Suprapubic skin (tissue), 4 donors: ENCODE measurements around the gene KRT6B. TPM values are rescaled to one million over a fixed set of nuclear protein-coding genes. Genes with fewer than 3 reads are reported as not detected.

ENCODE experiments used
- DNase-seq, 2 donors: peaks; one replicate each; pipeline ENCODE4 v3.0.0-alpha.2; 2019; ENCODE audit warnings: low spot score in 2 of 2
- H3K27ac ChIP-seq: fragments of 200-600 bp; sonication (generic); one replicate; pipeline ENCODE4 v1.5.1; 2019
- H3K27me3 ChIP-seq: fragments of 200-600 bp; sonication (generic); one replicate; pipeline ENCODE4 v1.5.1; 2019
- H3K36me3 ChIP-seq: fragments of 200-600 bp; sonication (generic); one replicate; pipeline ENCODE4 v1.5.1; 2019
- H3K4me1 ChIP-seq: fragments of 200-600 bp; sonication (generic); one replicate; pipeline ENCODE4 v1.5.1; 2019
- H3K4me3 ChIP-seq: fragments of 200-600 bp; sonication (generic); one replicate; pipeline ENCODE4 v1.5.1; 2019; ENCODE audit warnings: mild to moderate bottlenecking
- H3K9me3 ChIP-seq: fragments of 200-600 bp; sonication (generic); one replicate; pipeline ENCODE4 v1.5.1; 2019
- CTCF ChIP-seq, 2 donors: fragments of 200-600 bp in 1 of 2; fragments of 450-650 bp in 1 of 2; sonication (generic) in 1 of 2; IDR thresholded peaks; one replicate each; pipeline ENCODE4 v1.5.1; 2016 to 2019; ENCODE audit warnings: antibody characterized with exemption in 2 of 2, mild to moderate bottlenecking in 1 of 2, moderate library complexity in 1 of 2
- EP300 ChIP-seq: sonication (generic); formaldehyde crosslinking; IDR thresholded peaks from one replicate; pipeline ENCODE4 v1.6.1; 2017; ENCODE audit warnings: antibody characterized with exemption
- POLR2A ChIP-seq, 2 donors: fragments of 450-650 bp; IDR thresholded peaks; one replicate each; pipeline ENCODE4 v1.6.1; 2017; ENCODE audit warnings: antibody characterized with exemption in 2 of 2, mild to moderate bottlenecking in 2 of 2, moderate library complexity in 2 of 2
- POLR2AphosphoS5 ChIP-seq, 3 donors: sonication (generic); formaldehyde crosslinking; IDR thresholded peaks; one replicate each; pipeline ENCODE4 v1.6.1; 2017; ENCODE audit warnings: antibody characterized with exemption in 3 of 3
- WGBS: methylation state at CpG from one replicate; pipeline ENCODE4 v1.1.5; 2018; 5-methylcytosine and 5-hydroxymethylcytosine counted together
- total RNA-seq, 4 donors: library from RNA; depleted of rRNA; stranded (reverse); fragments of >200 nt; gene quantifications; one replicate each; pipeline ENCODE4 v1.1.0, GENCODE V29; 2016

The KRT6B gene
- total RNA-seq, 4 donors from 2014 or later: 44.8 to 765 (median 249) TPM

GRCh38 chr12:52486166-52487105 is 34.5 kb upstream of the KRT6B start:
- Histone ChIP-seq H3K4me3 (no peak overlapping the region), H3K9me3 (no peaks in the 10 kb centered on the region), H3K27ac (no peak overlapping the region), H3K4me1 (no peaks in the 10 kb centered on the region), H3K36me3 (no peaks in the 10 kb centered on the region), H3K27me3 (peaks cover 3% of the 10 kb centered on the region)
- no peak for TF ChIP-seq EP300
- no peak for TF ChIP-seq POLR2AphosphoS5 (IDR thresholded peaks at IDR 0.05)
- TF ChIP-seq POLR2A (IDR thresholded peaks at IDR 0.05): no peak
- TF ChIP-seq CTCF (IDR thresholded peaks at IDR 0.05): no peak
- 66% methylated on average over 5 of the region's 5 CpGs for WGBS
- no peak for DNase-seq

GRCh38 chr12:52480073-52480472 is 28.1 kb upstream of the KRT6B start:
- 69% methylated on average over 3 of the region's 3 CpGs for WGBS
- no peak overlapping the region for H3K4me3 ChIP-seq

GRCh38 chr12:52477651-52478050 is 25.7 kb upstream of the KRT6B start:
- H3K27ac ChIP-seq: no peak overlapping the region
- H3K4me1 ChIP-seq: no peaks in the 10 kb centered on the region
- H3K4me3 ChIP-seq: no peak overlapping the region
- H3K36me3 ChIP-seq: no peaks in the 10 kb centered on the region
- no peaks in the 10 kb centered on the region for H3K27me3 ChIP-seq
- WGBS: 97% methylated on average over 2 of the region's 2 CpGs
- no peak for DNase-seq
- TF ChIP-seq POLR2AphosphoS5 (IDR thresholded peaks at IDR 0.05) (no peak), CTCF (IDR thresholded peaks at IDR 0.05) (no peak), POLR2A (IDR thresholded peaks at IDR 0.05) (no peak), EP300 (no peak)
- H3K9me3 ChIP-seq: no peaks in the 10 kb centered on the region

More at GRCh38 chr12:52480073-52480472, 28.1 kb upstream of the KRT6B start:
- H3K27ac ChIP-seq: no peak overlapping the region
- TF ChIP-seq POLR2A (IDR thresholded peaks at IDR 0.05): no peak
- no peak for TF ChIP-seq POLR2AphosphoS5 (IDR thresholded peaks at IDR 0.05)
- TF ChIP-seq CTCF (IDR thresholded peaks at IDR 0.05): no peak
- TF ChIP-seq EP300: no peak
- H3K36me3 ChIP-seq: no peaks in the 10 kb centered on the region
- no peaks in the 10 kb centered on the region for H3K27me3 ChIP-seq
- no peaks in the 10 kb centered on the region for H3K9me3 ChIP-seq
- no peak for DNase-seq
- H3K4me1 ChIP-seq: no peaks in the 10 kb centered on the region

- H3K27ac ChIP-seq: no peak overlapping the region
- H3K9me3 ChIP-seq: no peaks in the 10 kb centered on the region
- TF ChIP-seq POLR2A (IDR thresholded peaks at IDR 0.05): no peak
- TF ChIP-seq CTCF (IDR thresholded peaks at IDR 0.05): no peak
- TF ChIP-seq EP300: no peak
- TF ChIP-seq POLR2AphosphoS5 (IDR thresholded peaks at IDR 0.05): no peak
- H3K4me1 ChIP-seq: no peaks in the 10 kb centered on the region
- H3K27me3 ChIP-seq: no peaks in the 10 kb centered on the region
- no peak overlapping the region for H3K4me3 ChIP-seq
- no peak for DNase-seq
- H3K36me3 ChIP-seq: no peaks in the 10 kb centered on the region
- WGBS: 94% methylated on average over 2 of the region's 2 CpGs
These were observed 22.3 kb upstream of the KRT6B start for GRCh38 chr12:52474212-52474611.

- 46% methylated on average over 4 of the region's 4 CpGs for WGBS
- no peak for DNase-seq
- no peak for TF ChIP-seq POLR2AphosphoS5 (IDR thresholded peaks at IDR 0.05)
- no peak for TF ChIP-seq EP300
- TF ChIP-seq POLR2A (IDR thresholded peaks at IDR 0.05): no peak
- no peak for TF ChIP-seq CTCF (IDR thresholded peaks at IDR 0.05)
- no peaks in the 10 kb centered on the region for H3K4me1 ChIP-seq
- no peak within 1 kb of the TSS for H3K4me3 ChIP-seq
- H3K9me3 ChIP-seq: no peaks in the 10 kb centered on the region
- no peak within 1 kb of the TSS for H3K27ac ChIP-seq
- H3K36me3 ChIP-seq: no peaks in the 10 kb centered on the region
- no peaks in the 10 kb centered on the region for H3K27me3 ChIP-seq
These were observed 21.8 kb upstream of the KRT6B start, which contains the start of gene KRT6C for GRCh38 chr12:52473768-52474167. TSS of gene KRT6C (minus strand) at chr12:52473805. CDS start at chr12:52473737, 68 bp downstream.
